Peyer's patch (tissue), 4 donors: ENCODE measurements around the gene DERA. TPM values are rescaled to one million over a fixed set of nuclear protein-coding genes. Genes with fewer than 3 reads are reported as not detected.
"Not testable (repeated sequence)": the region's sequence is repeated elsewhere in the genome, so short reads cannot be mapped to it uniquely, and the experiment has no call there.

Experiments
- DNase-seq, 3 donors: peaks; one replicate each; pipeline ENCODE4 v3.0.0-alpha.2; 2017 to 2019
- H3K27ac ChIP-seq, 4 donors: fragments of 200-600 bp; sonication (generic); one replicate each; pipeline ENCODE4 v1.5.1; 2016 to 2019
- H3K27me3 ChIP-seq, 2 donors: fragments of 200-600 bp; sonication (generic); one replicate each; pipeline ENCODE4 v1.5.1; 2019
- H3K36me3 ChIP-seq, 3 donors: fragments of 200-600 bp; sonication (generic); one replicate each; pipeline ENCODE4 v1.5.1; 2016 to 2019
- H3K4me1 ChIP-seq, 4 donors: fragments of 200-600 bp; sonication (generic); one replicate each; pipeline ENCODE4 v1.5.1; 2016 to 2019
- H3K4me3 ChIP-seq, 4 donors: fragments of 200-600 bp; sonication (generic); 1 replicate in 3 of 4; 2 replicates in 1 of 4; pipeline ENCODE4 v1.5.1; 2016 to 2019; ENCODE audit warnings: mild to moderate bottlenecking in 1 of 4
- H3K9me3 ChIP-seq, 4 donors: fragments of 200-600 bp; sonication (generic); one replicate each; pipeline ENCODE4 v1.5.1; 2016 to 2019; ENCODE audit warnings: mild to moderate bottlenecking in 1 of 4
- POLR2A ChIP-seq, 2 donors: fragments of 450-650 bp; IDR thresholded peaks; one replicate each; pipeline ENCODE4 v1.5.1; 2017; ENCODE audit warnings: antibody characterized with exemption in 2 of 2, mild to moderate bottlenecking in 2 of 2, moderate library complexity in 2 of 2
- total RNA-seq, 4 donors: library from RNA; depleted of rRNA; stranded (reverse); fragments of >200 nt; gene quantifications; one replicate each; pipeline ENCODE4 v1.1.0, GENCODE V29; 2016
- TF ChIP-seq, protein P1 (sequence below), 6 experiments: fragments of 450-650 bp in 4 of 6; fragments of 200-600 bp in 2 of 6; sonication (generic) in 1 of 6; IDR thresholded peaks; one replicate each; pipeline ENCODE4 v1.5.1; 2017 to 2019; ENCODE audit warnings: antibody characterized with exemption in 6 of 6, mild to moderate bottlenecking in 3 of 6, moderate library complexity in 1 of 6

The DERA gene
- total RNA-seq, 4 donors from 2014 or later = 45.4 to 111 (median 78.9) TPM

DNA sequence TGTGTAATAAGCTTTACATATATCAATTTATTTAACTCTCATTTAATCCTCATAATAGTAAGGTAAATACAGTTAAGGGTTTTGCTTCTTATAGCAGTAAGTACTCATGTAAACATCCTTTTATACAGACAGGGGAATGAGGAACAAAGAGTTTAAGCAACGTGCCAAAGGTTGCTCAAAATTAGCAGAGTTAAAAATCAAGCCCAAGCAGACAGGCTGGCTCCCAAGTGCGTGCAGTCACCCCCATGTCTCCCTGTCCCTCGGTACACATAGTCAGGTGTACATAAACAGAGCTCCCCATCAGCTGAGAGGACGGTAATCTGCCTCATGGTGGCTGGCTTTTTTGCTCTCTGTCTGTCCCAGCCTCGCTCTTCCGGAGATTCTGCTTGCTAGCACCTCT is 126.4 kb downstream of the DERA start:
- Histone ChIP-seq H3K27me3 (no peaks in the 10 kb centered on the region), H3K9me3 (no peaks in the 10 kb centered on the region), H3K36me3 (peaks cover 0 to 50% (median 0%) of the 10 kb centered on the region in 3 donors), H3K27ac (no peak overlapping the region), H3K4me3 (no peak overlapping the region), H3K4me1 (no peaks in the 10 kb centered on the region)
- no peak for DNase-seq
- no peak for TF ChIP-seq POLR2A (IDR thresholded peaks at IDR 0.05)
- TF ChIP-seq, protein P1, sequence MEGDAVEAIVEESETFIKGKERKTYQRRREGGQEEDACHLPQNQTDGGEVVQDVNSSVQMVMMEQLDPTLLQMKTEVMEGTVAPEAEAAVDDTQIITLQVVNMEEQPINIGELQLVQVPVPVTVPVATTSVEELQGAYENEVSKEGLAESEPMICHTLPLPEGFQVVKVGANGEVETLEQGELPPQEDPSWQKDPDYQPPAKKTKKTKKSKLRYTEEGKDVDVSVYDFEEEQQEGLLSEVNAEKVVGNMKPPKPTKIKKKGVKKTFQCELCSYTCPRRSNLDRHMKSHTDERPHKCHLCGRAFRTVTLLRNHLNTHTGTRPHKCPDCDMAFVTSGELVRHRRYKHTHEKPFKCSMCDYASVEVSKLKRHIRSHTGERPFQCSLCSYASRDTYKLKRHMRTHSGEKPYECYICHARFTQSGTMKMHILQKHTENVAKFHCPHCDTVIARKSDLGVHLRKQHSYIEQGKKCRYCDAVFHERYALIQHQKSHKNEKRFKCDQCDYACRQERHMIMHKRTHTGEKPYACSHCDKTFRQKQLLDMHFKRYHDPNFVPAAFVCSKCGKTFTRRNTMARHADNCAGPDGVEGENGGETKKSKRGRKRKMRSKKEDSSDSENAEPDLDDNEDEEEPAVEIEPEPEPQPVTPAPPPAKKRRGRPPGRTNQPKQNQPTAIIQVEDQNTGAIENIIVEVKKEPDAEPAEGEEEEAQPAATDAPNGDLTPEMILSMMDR (IDR thresholded peaks at IDR 0.05) = no peak

DNA sequence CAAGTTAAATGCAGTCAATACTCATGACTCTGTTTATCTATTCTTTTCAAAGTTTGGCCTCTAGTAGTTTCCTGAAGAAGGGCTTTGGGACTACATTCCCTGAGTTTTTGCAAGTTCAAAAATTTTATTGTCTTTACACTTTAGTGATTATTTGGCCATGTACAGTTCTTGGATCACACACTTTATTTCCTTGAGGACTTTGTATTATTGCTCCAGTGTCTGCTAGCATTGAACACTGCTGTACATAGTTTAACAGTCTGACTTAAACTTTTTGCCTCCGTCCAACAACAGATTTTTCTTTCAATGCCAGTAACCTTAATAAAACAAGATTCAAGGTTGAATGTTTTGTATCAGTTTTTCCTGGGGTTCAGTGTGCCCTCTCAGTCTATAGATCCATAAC is 132.3 kb downstream of the DERA start:
- H3K27ac ChIP-seq = no peak overlapping the region
- TF ChIP-seq POLR2A (IDR thresholded peaks at IDR 0.05) = no peak
- TF ChIP-seq, protein P1 (IDR thresholded peaks at IDR 0.05) = no peak
- H3K9me3 ChIP-seq = no peaks in the 10 kb centered on the region
- peaks cover 0 to 14% (median 0%) of the 10 kb centered on the region in 3 donors for H3K36me3 ChIP-seq
- no peak overlapping the region for H3K4me3 ChIP-seq
- no peaks in the 10 kb centered on the region for H3K4me1 ChIP-seq
- H3K27me3 ChIP-seq = no peaks in the 10 kb centered on the region
- DNase-seq = no peak

DNA sequence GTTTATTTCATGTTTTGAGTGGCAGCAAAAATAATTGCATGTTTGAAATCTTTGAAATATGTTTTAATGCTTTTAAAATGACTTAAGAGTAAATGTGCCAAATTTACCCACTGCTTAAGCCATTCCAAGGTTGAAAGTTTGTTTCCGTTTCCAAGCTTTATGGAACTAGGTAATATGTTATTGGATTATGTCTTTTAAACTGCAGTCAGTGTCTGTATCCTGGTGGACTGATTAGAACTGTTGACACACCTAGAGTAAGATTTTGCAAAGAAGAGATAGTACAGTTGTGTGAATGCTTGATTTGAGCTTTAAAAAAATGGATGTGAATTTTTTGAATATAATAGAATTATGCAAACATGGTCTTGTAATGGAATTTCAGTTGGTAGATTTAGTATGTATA is 135.1 kb downstream of the DERA start:
- H3K27me3 ChIP-seq = no peaks in the 10 kb centered on the region
- no peak for DNase-seq
- no peak overlapping the region for H3K4me3 ChIP-seq
- no peak overlapping the region for H3K27ac ChIP-seq
- no peak for TF ChIP-seq POLR2A (IDR thresholded peaks at IDR 0.05)
- TF ChIP-seq, protein P1 (IDR thresholded peaks at IDR 0.05) = no peak
- no peaks in the 10 kb centered on the region for H3K4me1 ChIP-seq
- no peaks in the 10 kb centered on the region for H3K9me3 ChIP-seq
- H3K36me3 ChIP-seq = no peaks in the 10 kb centered on the region

DNA sequence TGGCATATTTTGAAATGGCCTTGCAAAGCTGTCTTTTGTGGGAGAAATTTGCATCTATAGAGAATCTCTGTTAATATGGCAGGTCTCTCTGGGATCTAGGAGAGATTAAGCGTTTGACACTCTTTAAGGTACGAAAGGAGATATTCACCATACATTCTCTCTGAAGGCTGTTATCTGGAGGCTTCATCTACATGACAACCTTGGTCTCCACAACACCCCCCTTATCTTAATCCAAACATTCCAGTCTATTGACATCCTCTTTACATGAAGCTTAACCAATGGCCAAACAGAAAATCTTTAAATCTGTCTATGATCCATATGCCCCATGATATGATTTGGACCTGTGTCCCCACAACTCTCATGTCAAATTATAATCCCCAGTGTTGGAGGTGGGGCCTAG is 137.4 kb downstream of the DERA start:
- no peak for DNase-seq
- H3K27me3 ChIP-seq = no peaks in the 10 kb centered on the region
- no peak for TF ChIP-seq POLR2A (IDR thresholded peaks at IDR 0.05)
- TF ChIP-seq, protein P1 (IDR thresholded peaks at IDR 0.05) = no peak
- H3K9me3 ChIP-seq = no peaks in the 10 kb centered on the region
- no peaks in the 10 kb centered on the region for H3K4me1 ChIP-seq
- no peak overlapping the region for H3K27ac ChIP-seq
- H3K36me3 ChIP-seq = no peaks in the 10 kb centered on the region
- H3K4me3 ChIP-seq = no peak overlapping the region

DNA sequence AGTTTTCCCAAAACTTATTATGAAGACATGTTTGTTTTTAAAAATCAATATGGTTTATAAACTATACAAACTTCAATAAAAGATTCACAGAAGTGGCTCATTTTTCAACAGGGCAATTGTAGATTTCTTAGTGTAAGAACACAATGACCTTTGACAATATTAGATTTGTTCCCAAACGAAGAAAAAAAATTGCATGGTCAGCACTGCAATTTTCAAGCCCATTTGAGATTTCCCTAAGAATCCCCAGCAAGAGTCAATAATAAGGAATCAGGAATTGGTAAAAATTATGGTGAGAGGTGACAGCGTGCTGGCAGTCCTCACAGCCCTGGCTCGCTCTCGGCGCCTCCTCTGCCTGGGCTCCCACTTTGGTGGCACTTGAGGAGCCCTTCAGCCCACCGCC is 145.8 kb downstream of the DERA start:
- Histone ChIP-seq H3K4me3 (no peak overlapping the region), H3K27me3 (no peaks in the 10 kb centered on the region), H3K9me3 (no peaks in the 10 kb centered on the region), H3K36me3 (no peaks in the 10 kb centered on the region), H3K27ac (no peak overlapping the region), H3K4me1 (no peaks in the 10 kb centered on the region)
- DNase-seq = no peak
- TF ChIP-seq POLR2A (IDR thresholded peaks at IDR 0.05) = no peak
- TF ChIP-seq, protein P1 (IDR thresholded peaks at IDR 0.05) = no peak

DNA sequence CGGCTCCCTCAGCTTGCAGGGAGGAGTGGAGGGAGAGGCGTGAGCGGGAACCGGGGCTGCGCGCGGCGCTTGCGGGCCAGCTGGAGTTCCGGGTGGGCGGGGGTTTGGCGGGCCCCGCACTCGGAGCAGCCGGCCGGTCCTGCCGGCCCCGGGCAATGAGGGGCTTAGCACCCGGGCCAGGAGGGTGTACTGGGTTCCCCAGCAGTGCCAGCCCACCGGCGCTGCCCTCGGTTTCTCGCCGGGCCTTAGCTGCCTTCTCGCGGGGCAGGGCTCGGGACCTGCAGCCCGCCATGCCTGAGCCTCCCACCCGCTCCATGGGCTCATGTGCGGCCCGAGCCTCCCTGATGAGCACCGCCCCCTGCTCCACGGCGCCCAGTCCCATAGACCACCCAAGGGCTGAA is 146.2 kb downstream of the DERA start:
- H3K27ac ChIP-seq = not testable (repeated sequence)

More for the DNA sequence above, 146.2 kb downstream of the DERA start:
- not testable (repeated sequence) for H3K4me1 ChIP-seq, H3K9me3 ChIP-seq, H3K36me3 ChIP-seq, H3K4me3 ChIP-seq, DNase-seq, H3K27me3 ChIP-seq
